Panc1 (cell line): Measurements from ENCODE around the gene C2CD3. TPM values are rescaled to one million over a fixed set of nuclear protein-coding genes. Genes with fewer than 3 reads are reported as not detected.

Source experiments
- ATAC-seq: fragments of 200-7000 bp; cut with Tn5 transposase; 2 replicates; pipeline ENCODE4 v1.9.1; 2020; ENCODE audit warnings: mild to moderate bottlenecking, moderate library complexity
- BruUV-seq: library from RNA; stranded (reverse); fragments of 400-500 nt; replicated peaks from 2 replicates; lab custom pipeline; 2021; lab: Mats Ljungman, UMichigan
- CTCF ChIA-PET: fragments of 300-600 bp; sonication (Branson Sonifier 250); formaldehyde crosslinking; loops from one replicate; lab custom pipeline; 2022; ENCODE audit warnings: antibody characterized with exemption; lab: Charles Lee
- POLR2A ChIA-PET: fragments of 300-600 bp; sonication (Branson Sonifier 250); formaldehyde crosslinking; loops from one replicate; lab custom pipeline; 2022; ENCODE audit warnings: antibody characterized with exemption; lab: Charles Lee
- DNase-seq: peaks from one replicate; pipeline ENCODE4 v3.0.0-alpha.2; 2010; ENCODE audit warnings: low read depth, low spot score
- H3K27ac ChIP-seq: 2 replicates; pipeline ENCODE4 v1.5.1; 2011; ENCODE audit warnings: mild to moderate bottlenecking, low read length, inconsistent platforms
- H3K27me3 ChIP-seq: fragments of 200-500 bp; sonication (Bioruptor generic); 2 replicates; pipeline ENCODE4 v1.6.0; 2014; ENCODE audit warnings: low read length, inconsistent platforms; ENCODE audit not compliant: control insufficient read depth, insufficient read depth
- H3K36me3 ChIP-seq: fragments of 200-500 bp; sonication (Bioruptor generic); 2 replicates; pipeline ENCODE4 v1.5.1; 2014; ENCODE audit warnings: inconsistent platforms, mild to moderate bottlenecking, low read length, moderate library complexity; ENCODE audit not compliant: control insufficient read depth, insufficient read depth
- H3K4me1 ChIP-seq: 2 replicates; pipeline ENCODE4 v1.5.1; 2011; ENCODE audit warnings: inconsistent platforms, mild to moderate bottlenecking, low read length, moderate library complexity; ENCODE audit not compliant: control insufficient read depth, insufficient read depth
- H3K4me3 ChIP-seq, 2 experiments: 2 replicates each; pipeline ENCODE4 v1.5.1; 2011 to 2012; ENCODE audit warnings: low read depth in 2 of 2, low read length in 2 of 2, mild to moderate bottlenecking in 2 of 2, inconsistent platforms in 1 of 2, moderate library complexity in 1 of 2
- H3K9me3 ChIP-seq: fragments of 200-500 bp; sonication (Bioruptor generic); 2 replicates; pipeline ENCODE4 v1.5.1; 2014; ENCODE audit warnings: low read depth, mild to moderate bottlenecking, inconsistent platforms, low read length, moderate library complexity; ENCODE audit not compliant: control insufficient read depth, insufficient read depth
- POLR2AphosphoS5 ChIP-seq: IDR thresholded peaks from 2 replicates; pipeline ENCODE4 v1.6.1; 2012; ENCODE audit warnings: mild to moderate bottlenecking, low read depth, low read length, moderate library complexity
- SIN3A ChIP-seq: IDR thresholded peaks from 2 replicates; pipeline ENCODE4 v1.6.1; 2012; ENCODE audit warnings: low read depth, mild to moderate bottlenecking, low read length, moderate library complexity, borderline replicate concordance; ENCODE audit not compliant: insufficient read depth
- TCF7L2 ChIP-seq: IDR thresholded peaks from 2 replicates; pipeline ENCODE4 v1.6.1; 2011; ENCODE audit warnings: mild to moderate bottlenecking, low read depth, low read length, inconsistent platforms
- in situ Hi-C: cut with HindIII; loops from 2 replicates; pipeline ENCODE4 v1.10.0; 2016; ENCODE audit warnings: low sequenced_read_pairs, low pct_unique_long_range_greater_than_20kb
- intact Hi-C: fragments of 100-400 bp; cut with micrococcal nuclease; formaldehyde crosslinking; loops from one replicate; pipeline ENCODE4 v1.10.0; 2022; ENCODE audit not compliant: unreplicated experiment
- total RNA-seq: library from RNA; stranded (reverse); gene quantifications from one replicate; pipeline ENCODE4 v1.2.1, GENCODE V29; 2021; ENCODE audit not compliant: unreplicated experiment
- TF ChIP-seq, protein P1 (sequence below): fragments of 450-650 bp; IDR thresholded peaks from 2 replicates; pipeline ENCODE4 v1.5.1; 2017; ENCODE audit warnings: mild to moderate bottlenecking
- TF ChIP-seq, protein P2 (sequence below), 2 experiments: IDR thresholded peaks; 2 replicates each; pipeline ENCODE4 v1.6.1; 2011 to 2012; ENCODE audit warnings: low read depth in 2 of 2, control low read depth in 1 of 2, low read length in 1 of 2, mild to moderate bottlenecking in 1 of 2, moderate library complexity in 1 of 2; ENCODE audit not compliant: insufficient read depth in 1 of 2

Gene C2CD3
- total RNA-seq, 1 experiment from 2014 or later, result 51.8 TPM

DNA sequence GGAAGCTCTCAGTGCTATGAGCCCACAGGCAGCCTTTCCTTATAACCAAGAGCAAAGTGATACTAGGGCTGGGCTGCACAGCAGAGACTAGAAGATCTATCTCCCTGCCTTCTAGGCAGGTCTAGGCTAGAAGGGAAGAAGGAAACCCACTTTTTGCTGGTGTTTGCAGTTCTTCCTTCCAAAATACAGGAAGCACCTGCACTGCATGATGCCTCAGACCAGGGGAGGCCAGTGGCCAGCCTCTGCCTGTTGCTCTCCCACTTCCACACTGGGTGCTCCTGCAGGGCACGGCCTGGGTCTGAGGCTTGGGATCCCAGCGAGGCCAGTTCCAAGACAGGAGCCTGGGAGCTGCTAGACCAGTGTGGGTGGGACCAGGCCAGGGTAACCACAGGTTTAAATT, 155.9 kb downstream of the C2CD3 start:
- DNase-seq (no peak), ATAC-seq (no peak)
- CTCF ChIA-PET, result interaction anchor here (0.6 kb wide), 1 partner anchor 1124 kb away, joined by 5 read pairs; no protein-coding TSS in a partner anchor
- intact Hi-C loops, result no loop called here
- Histone ChIP-seq H3K4me3 (no peak overlapping the region), H3K36me3 (no peaks in the 10 kb centered on the region), H3K4me1 (no peaks in the 10 kb centered on the region), H3K9me3 (no peaks in the 10 kb centered on the region), H3K27ac (no peak overlapping the region), H3K27me3 (no peaks in the 10 kb centered on the region)
- in situ Hi-C loops, result no loop called here
- POLR2A ChIA-PET, result no interaction called here
- no TSS peak for BruUV-seq
- TF ChIP-seq, protein P1, sequence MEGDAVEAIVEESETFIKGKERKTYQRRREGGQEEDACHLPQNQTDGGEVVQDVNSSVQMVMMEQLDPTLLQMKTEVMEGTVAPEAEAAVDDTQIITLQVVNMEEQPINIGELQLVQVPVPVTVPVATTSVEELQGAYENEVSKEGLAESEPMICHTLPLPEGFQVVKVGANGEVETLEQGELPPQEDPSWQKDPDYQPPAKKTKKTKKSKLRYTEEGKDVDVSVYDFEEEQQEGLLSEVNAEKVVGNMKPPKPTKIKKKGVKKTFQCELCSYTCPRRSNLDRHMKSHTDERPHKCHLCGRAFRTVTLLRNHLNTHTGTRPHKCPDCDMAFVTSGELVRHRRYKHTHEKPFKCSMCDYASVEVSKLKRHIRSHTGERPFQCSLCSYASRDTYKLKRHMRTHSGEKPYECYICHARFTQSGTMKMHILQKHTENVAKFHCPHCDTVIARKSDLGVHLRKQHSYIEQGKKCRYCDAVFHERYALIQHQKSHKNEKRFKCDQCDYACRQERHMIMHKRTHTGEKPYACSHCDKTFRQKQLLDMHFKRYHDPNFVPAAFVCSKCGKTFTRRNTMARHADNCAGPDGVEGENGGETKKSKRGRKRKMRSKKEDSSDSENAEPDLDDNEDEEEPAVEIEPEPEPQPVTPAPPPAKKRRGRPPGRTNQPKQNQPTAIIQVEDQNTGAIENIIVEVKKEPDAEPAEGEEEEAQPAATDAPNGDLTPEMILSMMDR, result no peak
- TF ChIP-seq POLR2AphosphoS5 (no peak), SIN3A (no peak), TCF7L2 (no peak)
- TF ChIP-seq, protein P2, sequence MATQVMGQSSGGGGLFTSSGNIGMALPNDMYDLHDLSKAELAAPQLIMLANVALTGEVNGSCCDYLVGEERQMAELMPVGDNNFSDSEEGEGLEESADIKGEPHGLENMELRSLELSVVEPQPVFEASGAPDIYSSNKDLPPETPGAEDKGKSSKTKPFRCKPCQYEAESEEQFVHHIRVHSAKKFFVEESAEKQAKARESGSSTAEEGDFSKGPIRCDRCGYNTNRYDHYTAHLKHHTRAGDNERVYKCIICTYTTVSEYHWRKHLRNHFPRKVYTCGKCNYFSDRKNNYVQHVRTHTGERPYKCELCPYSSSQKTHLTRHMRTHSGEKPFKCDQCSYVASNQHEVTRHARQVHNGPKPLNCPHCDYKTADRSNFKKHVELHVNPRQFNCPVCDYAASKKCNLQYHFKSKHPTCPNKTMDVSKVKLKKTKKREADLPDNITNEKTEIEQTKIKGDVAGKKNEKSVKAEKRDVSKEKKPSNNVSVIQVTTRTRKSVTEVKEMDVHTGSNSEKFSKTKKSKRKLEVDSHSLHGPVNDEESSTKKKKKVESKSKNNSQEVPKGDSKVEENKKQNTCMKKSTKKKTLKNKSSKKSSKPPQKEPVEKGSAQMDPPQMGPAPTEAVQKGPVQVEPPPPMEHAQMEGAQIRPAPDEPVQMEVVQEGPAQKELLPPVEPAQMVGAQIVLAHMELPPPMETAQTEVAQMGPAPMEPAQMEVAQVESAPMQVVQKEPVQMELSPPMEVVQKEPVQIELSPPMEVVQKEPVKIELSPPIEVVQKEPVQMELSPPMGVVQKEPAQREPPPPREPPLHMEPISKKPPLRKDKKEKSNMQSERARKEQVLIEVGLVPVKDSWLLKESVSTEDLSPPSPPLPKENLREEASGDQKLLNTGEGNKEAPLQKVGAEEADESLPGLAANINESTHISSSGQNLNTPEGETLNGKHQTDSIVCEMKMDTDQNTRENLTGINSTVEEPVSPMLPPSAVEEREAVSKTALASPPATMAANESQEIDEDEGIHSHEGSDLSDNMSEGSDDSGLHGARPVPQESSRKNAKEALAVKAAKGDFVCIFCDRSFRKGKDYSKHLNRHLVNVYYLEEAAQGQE (IDR thresholded peaks at IDR 0.05; ENCODE audit: insufficient read depth in 1 of 2, low read depth in 2 of 2, low read length in 1 of 2), result no peak

DNA sequence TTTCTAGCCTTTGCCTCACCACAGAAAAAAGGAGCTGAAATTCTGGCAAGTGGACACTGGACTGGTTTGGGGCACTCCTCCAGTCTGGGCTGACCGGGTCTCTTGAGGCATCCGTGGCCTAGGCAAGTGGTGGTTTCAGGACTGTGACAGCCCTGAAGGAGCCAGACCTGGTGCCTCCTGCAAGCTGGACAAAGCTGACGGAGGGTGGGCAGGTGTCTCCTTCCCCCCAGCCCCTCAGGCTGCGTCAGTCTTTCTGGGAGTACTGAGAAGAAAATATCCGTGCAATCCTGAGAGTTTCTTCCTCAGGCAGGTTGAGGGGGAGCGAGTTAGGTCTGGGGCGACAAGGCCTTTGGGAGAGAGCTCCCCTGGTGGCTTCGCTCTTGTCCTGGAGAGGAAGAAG, 157.7 kb downstream of the C2CD3 start:
- in situ Hi-C loops (no loop called here), intact Hi-C loops (no loop called here)
- no peak overlapping the region for H3K27ac ChIP-seq
- ATAC-seq (no peak), DNase-seq (no peak)
- ChIA-PET CTCF (no interaction called here), POLR2A (no interaction called here)
- no peak overlapping the region for H3K4me3 ChIP-seq
- BruUV-seq, result no TSS peak
- H3K4me1 ChIP-seq, result no peaks in the 10 kb centered on the region
- H3K27me3 ChIP-seq, result no peaks in the 10 kb centered on the region
- TF ChIP-seq, protein P2 (IDR thresholded peaks at IDR 0.05; ENCODE audit: insufficient read depth in 1 of 2, low read depth in 2 of 2, low read length in 1 of 2), result no peak
- TF ChIP-seq POLR2AphosphoS5 (no peak), TCF7L2 (no peak), SIN3A (no peak)
- TF ChIP-seq, protein P1, result no peak
- no peaks in the 10 kb centered on the region for H3K36me3 ChIP-seq
- no peaks in the 10 kb centered on the region for H3K9me3 ChIP-seq
